Kidney glomerular epithelial cell (primary cell): ENCODE data around the gene PC.
A peak's percentile ranks its signal among the peaks of the same experiment; 100 is the strongest.

ENCODE experiments used
- DNase-seq: peaks from one replicate; lab custom pipeline; 2025; lab: John Stamatoyannopoulos, UW

PC gene

GRCh38 chr11:66909181-66909580 is 49.0 kb downstream of the PC start:
- no peak for DNase-seq

- no peak for DNase-seq
Observed at GRCh38 chr11:66907751-66908630, 50.2 kb downstream of the PC start.

DNA sequence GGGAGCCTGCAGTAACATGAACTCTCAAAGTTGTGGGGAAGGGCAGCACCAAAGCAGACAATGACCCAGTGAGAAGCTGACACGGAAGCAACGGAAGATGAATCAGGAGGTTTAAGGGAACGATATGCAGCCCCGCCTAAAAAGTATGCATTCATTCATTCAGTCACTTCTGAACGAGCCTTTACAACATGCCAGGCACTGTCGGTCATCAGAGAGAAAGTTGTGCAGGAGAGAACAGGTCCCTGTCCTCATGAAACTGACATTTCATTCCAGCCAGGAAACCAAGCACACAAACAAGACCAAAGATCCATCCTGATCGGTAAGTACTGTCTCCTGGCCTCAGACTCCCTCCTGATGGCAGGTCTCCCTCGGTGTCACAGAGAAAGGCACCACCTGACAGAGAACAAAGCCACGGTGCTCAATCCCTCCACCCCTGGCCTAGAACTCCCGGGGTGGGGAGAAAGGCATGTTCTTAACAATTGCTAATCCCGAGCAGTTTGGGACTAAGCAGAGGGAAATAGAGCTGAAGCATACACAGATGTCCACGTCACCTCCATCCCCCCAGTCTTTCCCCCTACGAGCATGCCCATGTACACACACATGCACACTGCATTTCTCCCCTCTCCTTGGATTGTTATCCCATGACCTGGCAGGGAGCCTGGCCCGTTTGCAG is 52.0 kb downstream of the PC start:
- DNase-seq: no peak

DNA sequence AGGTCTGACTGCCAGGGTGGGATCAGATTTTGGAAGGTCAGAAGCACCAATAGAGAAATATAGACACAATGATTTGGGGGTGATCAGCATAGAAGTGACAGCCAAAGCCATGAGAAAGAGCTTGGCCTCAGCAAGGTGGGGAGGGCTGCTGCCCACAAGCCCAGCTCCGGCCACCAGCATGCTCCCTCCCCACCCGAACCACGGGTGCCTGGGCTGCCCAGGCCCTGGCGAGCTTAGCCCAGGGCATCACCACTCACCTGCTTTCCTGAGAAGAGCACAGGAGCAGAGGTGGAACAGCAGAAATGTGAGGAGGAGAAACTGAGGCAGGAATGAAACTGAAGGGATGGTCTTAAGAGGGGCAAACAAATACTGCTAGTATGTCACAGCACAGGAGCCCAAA is 52.6 kb downstream of the PC start:
- DNase-seq: no peak

GRCh38 chr11:66904981-66905521 is 53.1 kb downstream of the PC start:
- DNase-seq: no peak

DNA sequence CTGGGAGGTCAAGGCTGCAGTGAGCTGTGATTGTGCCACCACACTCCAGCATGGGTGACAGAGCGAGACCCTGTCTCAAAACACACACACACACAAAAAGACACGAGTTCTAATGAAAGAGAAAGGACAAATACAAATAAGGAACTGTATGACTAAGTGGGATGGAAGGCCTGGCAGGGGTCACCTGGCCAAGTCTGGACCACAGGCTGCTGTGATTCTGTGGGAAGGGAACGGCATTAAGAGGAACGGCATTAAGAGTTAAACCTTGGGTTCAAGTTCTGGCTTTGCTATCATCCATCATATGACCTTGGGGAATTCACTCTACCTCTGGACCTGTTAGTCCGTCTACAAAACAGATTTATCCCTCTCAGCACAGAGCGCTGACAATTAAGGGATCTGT is 53.6 kb downstream of the PC start:
- DNase-seq: no peak

- DNase-seq: peak; percentile 10
Observed at GRCh38 chr11:66904055-66904454, 54.1 kb downstream of the PC start.

- no peak for DNase-seq
Observed at GRCh38 chr11:66902486-66903177, 55.6 kb downstream of the PC start.

DNA sequence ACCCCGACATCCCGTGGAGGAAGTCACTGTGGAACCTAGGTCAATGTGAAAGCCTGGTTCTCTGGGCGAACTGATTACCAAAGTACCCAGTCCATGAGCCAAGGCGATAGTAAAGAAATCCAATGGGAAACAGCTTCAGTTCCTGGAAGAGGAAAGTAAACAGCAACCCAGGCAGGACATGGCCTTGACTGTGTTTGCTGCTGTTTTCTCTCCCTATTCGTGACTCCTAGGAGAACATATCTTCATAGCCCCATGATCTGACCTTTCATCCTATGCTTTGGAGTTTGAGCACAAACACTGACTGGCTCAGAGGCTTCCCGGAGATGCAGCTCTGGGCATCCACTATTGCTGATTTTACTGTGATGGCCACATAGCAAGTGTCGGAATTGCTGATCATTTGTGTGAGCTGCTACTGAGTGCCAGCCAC is 56.2 kb downstream of the PC start:
- no peak for DNase-seq

GRCh38 chr11:66894141-66894540 is 64.0 kb downstream of the PC start:
- DNase-seq: no peak

DNA sequence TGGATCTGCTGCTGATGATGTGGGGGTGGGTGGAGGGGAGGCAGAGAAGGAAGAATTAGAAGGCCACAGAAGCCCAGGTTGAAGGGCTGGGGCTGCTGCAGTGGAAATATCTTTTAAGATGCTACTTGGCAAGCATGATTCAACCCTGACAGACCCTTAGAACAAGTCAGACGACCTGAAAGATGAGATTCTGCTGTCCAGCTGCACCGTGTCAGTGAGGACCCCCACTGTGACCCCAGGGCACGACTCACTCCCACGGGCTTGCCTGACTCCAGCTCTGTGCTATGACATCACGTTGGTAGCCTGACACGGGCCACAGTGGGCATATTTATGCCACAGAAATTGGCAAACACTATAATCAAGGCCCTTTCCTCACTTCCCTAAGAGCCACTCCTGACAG is 65.3 kb downstream of the PC start:
- no peak for DNase-seq

DNA sequence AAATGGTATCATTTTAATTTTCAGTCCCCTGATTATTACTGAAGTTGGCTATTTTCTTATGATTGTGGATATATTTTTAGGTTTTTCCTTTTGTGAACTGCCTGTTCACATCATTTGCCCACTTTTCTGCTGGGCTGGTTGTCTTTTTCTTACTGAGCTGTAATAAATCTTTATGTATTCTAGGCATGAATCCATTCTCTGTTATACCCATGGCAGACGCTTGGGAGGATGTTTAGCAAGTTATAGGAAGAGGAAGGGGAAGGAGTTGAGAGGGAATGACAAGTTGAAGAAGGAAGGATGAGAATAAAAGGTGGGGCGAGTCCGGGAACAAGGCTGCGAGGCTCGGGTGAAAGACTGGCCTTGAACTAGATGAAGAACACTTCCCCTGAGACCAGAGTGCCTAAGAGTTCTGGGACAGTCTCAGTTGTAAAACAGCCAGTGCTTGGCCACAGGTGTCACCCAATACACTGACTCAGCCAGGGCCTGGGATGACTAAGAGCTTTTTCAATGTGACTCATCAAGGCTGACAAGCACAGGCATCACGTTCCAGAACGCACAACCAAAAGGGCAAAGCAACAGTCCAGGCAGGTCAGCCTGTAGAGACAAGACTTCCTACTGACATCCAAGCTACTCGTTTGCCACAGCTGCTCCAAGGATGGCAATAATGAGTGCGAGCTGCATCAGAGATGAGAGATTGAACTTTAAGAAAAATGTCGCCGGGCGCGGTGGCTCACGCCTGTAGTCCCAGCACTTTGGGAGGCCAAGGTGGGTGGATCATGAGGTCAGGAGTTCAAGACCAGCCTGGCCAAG is 66.1 kb downstream of the PC start:
- DNase-seq: peak; percentile 83

DNA sequence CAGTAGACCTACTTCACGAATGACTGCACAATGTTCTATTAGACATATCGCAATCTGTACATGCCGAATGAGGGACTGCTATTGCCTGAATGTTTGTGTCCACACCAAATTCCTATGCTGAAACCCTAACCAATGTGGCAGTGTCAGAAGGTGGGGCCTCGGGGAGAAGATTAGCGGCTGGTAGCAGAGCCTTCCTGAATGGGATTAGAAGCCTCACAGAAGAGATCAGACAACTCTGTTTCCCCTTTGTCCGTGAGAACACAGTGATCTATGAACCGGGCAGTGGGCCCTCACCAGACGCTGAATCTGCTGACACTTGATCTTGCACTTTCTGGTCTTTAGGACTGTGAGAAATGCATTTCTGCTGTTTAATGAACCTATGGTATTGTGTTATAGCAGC is 68.2 kb downstream of the PC start:
- no peak for DNase-seq

DNA sequence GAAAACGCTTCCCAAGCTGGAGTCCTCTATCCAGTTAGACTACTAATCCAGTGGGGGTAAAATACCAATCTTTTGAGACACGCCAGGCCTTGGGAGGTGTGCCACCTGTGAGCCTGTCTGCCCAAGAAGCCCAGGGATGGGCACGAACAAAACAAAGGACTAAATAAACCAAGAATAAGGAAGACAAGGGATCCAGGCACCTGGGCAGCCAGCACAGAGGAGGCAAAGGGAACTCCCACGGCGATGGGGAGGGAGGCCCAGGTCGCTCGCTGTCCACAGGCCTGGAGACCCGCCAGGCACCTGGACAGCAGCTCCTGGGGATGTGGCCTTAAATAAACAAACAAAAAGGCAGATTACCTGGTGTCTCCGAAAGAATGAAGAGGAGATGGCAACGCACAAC is 69.9 kb downstream of the PC start:
- DNase-seq: no peak

DNA sequence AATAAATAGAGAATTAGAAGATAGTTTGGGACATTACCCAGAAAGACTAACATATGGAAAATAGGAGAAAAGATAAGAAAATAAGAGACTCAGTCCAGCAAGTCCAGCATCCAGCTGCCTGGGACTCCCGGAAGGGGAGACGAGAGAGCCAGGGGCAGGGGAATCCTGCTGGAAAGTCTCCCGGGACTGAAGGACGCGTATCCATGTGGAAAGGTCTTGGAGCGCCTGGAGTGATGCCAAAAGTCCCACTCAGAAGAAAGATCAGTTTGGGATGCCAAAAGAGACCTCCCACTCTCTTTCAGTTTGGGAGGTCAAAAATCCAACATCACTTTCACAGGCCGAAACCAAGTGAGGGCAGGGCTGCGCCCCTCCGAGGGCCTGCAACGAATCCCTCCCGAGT is 70.7 kb downstream of the PC start:
- no peak for DNase-seq

- DNase-seq: no peak
Observed at GRCh38 chr11:66886671-66887221, 71.4 kb downstream of the PC start.

DNA sequence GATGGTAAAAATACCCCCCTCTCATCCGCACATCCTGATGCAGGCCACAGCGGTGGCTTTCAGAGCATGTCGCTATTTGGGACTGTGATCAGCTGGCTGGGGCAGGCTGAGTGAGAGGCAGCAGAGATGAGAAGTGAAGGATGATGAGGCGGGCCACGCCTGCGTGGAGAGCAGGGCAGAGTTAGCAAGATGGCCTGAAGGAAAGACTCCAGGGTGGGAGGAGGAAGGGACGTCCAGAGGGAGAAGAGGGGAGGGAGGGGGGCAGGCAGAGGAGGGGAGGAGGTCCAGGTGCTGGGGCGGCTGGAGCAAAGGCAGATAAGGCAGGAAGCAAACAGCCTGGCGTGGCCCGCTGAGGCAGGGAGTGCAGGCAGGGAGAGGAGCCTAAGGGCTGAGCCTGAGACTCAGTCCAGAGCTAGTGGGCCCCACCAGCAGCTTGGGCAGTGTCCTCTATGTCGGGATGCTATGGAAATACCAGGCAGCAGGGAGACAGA is 72.2 kb downstream of the PC start:
- DNase-seq: no peak

- DNase-seq: no peak
Observed at GRCh38 chr11:66885469-66885868, 72.7 kb downstream of the PC start.

DNA sequence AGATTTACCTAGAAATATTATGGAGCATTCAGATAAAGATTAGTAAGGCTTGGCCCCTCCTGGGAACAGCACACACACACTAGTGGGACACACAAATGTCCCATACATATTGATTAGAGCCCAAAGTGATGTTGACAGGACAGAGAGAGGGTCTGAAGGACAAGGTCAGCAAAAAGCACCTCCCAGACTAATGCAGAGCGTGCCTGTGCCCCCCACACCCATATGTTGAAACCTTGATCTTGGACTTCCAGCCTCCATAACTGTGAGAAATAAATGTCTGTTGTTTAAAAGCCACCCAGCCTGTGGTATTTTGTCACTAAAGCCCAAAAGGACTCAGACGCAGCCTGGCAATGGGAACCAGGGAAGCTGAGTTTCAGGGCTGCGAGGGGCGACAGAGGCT is 73.7 kb downstream of the PC start:
- no peak for DNase-seq

GRCh38 chr11:66883016-66883965 is 74.9 kb downstream of the PC start:
- peak; percentile 70 for DNase-seq
